Skin epidermis (tissue), 12 donors: Measurements from ENCODE around the gene APBB3.
"Not testable (repeated sequence)": the region's sequence is repeated elsewhere in the genome, so short reads cannot be mapped to it uniquely, and the experiment has no call there.

Source experiments
- H3K27ac ChIP-seq, 21 experiments: fragments of 200-600 bp; sonication (generic) in 11 of 21; one replicate each; pipeline ENCODE4 v1.5.0; 2020; ENCODE audit warnings: mild to moderate bottlenecking in 3 of 21, inconsistent platforms in 2 of 21, moderate library complexity in 2 of 21
- H3K4me3 ChIP-seq, 7 experiments: fragments of 200-600 bp; sonication (generic) in 2 of 7; one replicate each; pipeline ENCODE4 v1.5.0; 2020; ENCODE audit warnings: inconsistent platforms in 2 of 7, mild to moderate bottlenecking in 2 of 7, moderate library complexity in 1 of 7

APBB3 gene

GRCh38 chr5:140587495-140587894 is 23.1 kb upstream of the APBB3 start:
- Histone ChIP-seq H3K27ac (no peak overlapping the region), H3K4me3 (no peak overlapping the region)

- not testable (repeated sequence) for H3K4me3 ChIP-seq, H3K27ac ChIP-seq
These were observed 14.9 kb upstream of the APBB3 start for GRCh38 chr5:140579188-140579747.

- Histone ChIP-seq H3K27ac (peak overlapping the region in 3 of 21 experiments; percentile 18 to 43 (median 24)), H3K4me3 (no peak overlapping the region)
These were observed 12.4 kb upstream of the APBB3 start for GRCh38 chr5:140576776-140577201.

- Histone ChIP-seq H3K27ac (no peak overlapping the region), H3K4me3 (no peak overlapping the region)
These were observed 10.9 kb upstream of the APBB3 start for GRCh38 chr5:140575309-140575708.

- no peak overlapping the region for H3K4me3 ChIP-seq
- H3K27ac ChIP-seq = no peak overlapping the region
These were observed 9.8 kb upstream of the APBB3 start for GRCh38 chr5:140574165-140574564.

- H3K4me3 ChIP-seq = no peak overlapping the region
- H3K27ac ChIP-seq = no peak overlapping the region
These were observed 9.3 kb upstream of the APBB3 start for GRCh38 chr5:140573683-140574082.

GRCh38 chr5:140571105-140571504 is 6.7 kb upstream of the APBB3 start:
- H3K4me3 ChIP-seq = no peak overlapping the region
- peak overlapping the region in 3 of 21 experiments; percentile 4 to 18 (median 11) for H3K27ac ChIP-seq

- Histone ChIP-seq H3K4me3 (no peak overlapping the region), H3K27ac (peak overlapping the region in 2 of 21 experiments; percentile 18 to 51)
These were observed 6.1 kb upstream of the APBB3 start for GRCh38 chr5:140570488-140570887.

GRCh38 chr5:140570058-140570457 is 5.7 kb upstream of the APBB3 start:
- no peak overlapping the region for H3K4me3 ChIP-seq

GRCh38 chr5:140569197-140569596 is 4.8 kb upstream of the APBB3 start:
- peak overlapping the region in 18 of 21 experiments; percentile 6 to 79 (median 60) for H3K27ac ChIP-seq
- no peak overlapping the region for H3K4me3 ChIP-seq

More at GRCh38 chr5:140570058-140570457, 5.7 kb upstream of the APBB3 start:
- H3K27ac ChIP-seq = peak overlapping the region in 8 of 21 experiments; percentile 28 to 79 (median 60)

- no peak overlapping the region for H3K4me3 ChIP-seq
- peak overlapping the region in 19 of 21 experiments; percentile 24 to 79 (median 59) for H3K27ac ChIP-seq
These were observed 4.2 kb upstream of the APBB3 start for GRCh38 chr5:140568443-140569063.

- Histone ChIP-seq H3K4me3 (no peak overlapping the region), H3K27ac (peak overlapping the region in 4 of 21 experiments; percentile 5 to 75 (median 21))
These were observed 3.5 kb upstream of the APBB3 start for GRCh38 chr5:140567871-140568270.

GRCh38 chr5:140567136-140567818 is 2.9 kb upstream of the APBB3 start:
- H3K27ac ChIP-seq = peak overlapping the region in 1 of 21 experiments; percentile 59
- H3K4me3 ChIP-seq = no peak overlapping the region

GRCh38 chr5:140566665-140567064 is 2.3 kb upstream of the APBB3 start:
- Histone ChIP-seq H3K4me3 (no peak overlapping the region), H3K27ac (peak overlapping the region in 1 of 21 experiments; percentile 7)

GRCh38 chr5:140565780-140566095 is 1.3 kb upstream of the APBB3 start:
- peak overlapping the region in 6 of 7 experiments; percentile 58 to 85 (median 64) for H3K4me3 ChIP-seq

GRCh38 chr5:140565024-140565779 is 804 bp upstream of the APBB3 start:
- Histone ChIP-seq H3K27ac (peak overlapping the region; percentile 43 to 95 (median 89)), H3K4me3 (peak overlapping the region; percentile 58 to 85 (median 65))

More at GRCh38 chr5:140565780-140566095, 1.3 kb upstream of the APBB3 start:
- H3K27ac ChIP-seq = peak overlapping the region in 18 of 21 experiments; percentile 1 to 95 (median 89)

GRCh38 chr5:140563596-140563995 is 802 bp downstream of the APBB3 start:
- peak overlapping the region in 20 of 21 experiments; percentile 34 to 95 (median 89) for H3K27ac ChIP-seq
- peak overlapping the region; percentile 58 to 85 (median 65) for H3K4me3 ChIP-seq

GRCh38 chr5:140561753-140562523 is 2.5 kb downstream of the APBB3 start:
- Histone ChIP-seq H3K27ac (no peak overlapping the region), H3K4me3 (no peak overlapping the region)

- Histone ChIP-seq H3K4me3 (no peak overlapping the region), H3K27ac (no peak overlapping the region)
These were observed 4.2 kb downstream of the APBB3 start for GRCh38 chr5:140560227-140560626.
